ENCODE measurements around the gene RNF157. TPM values are rescaled to one million over a fixed set of nuclear protein-coding genes. Genes with fewer than 3 reads are reported as not detected.

The RNF157 gene
- total and polyA plus RNA-seq, 2 of the 13 experiments (the other 11 are each of a cell fraction or from before 2014, with no cell fraction given): 0.44 to 1.5 TPM

DNA sequence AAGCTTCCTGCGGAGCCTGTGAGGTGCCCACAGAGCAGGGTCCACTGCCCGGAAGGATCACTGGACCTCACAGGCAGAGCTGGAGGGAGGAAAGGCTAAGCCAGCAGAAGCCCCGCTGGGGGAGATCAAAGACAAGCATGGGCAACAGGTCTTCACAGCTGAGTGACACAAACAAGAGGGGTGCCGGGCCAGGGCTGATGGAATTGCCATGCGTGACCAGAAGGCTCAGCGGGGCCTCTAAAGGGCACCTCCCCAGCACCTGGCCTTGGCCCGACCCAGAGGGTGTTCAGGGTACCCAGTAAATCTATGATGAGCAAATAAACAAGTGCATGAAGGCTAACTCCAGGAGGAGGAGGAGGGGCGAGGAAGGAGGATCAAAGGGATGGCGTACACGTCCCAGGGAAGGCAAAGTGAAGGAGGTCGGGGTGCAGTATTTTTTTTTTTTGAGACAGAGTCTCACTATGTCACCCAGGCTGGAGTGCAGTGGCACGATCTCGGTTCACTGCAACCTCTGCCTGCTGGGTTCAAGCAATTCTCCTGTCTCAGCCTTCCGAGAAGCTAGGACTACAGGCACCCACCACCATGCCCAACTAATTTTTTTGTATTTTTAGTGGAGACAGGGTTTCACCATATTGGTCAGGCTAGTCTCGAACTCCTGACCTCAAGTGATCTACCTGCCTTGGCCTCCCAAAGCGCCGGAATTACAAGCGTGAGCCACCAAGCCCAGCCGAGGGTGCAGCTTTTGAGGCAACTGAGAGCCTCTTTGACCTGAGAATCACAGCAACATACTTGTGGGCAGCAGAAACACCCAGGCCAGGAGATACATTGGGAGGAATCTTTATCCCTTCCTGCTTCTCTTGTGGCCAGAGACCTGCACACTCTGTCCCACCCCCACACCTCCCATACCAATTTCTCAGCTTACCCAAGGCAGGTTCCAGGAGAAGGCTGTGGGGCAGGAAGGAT lies 120.6 kb downstream of the RNF157 start (continued):
- no peak for TF ChIP-seq NFAT5 (CRISPR knock-in tag; IDR thresholded peaks at IDR 0.05)
- TF ChIP-seq NFIB (CRISPR knock-in tag; IDR thresholded peaks at IDR 0.05; ENCODE audit: borderline replicate concordance): no peak
- peak; percentile 75; the same call in 1 of the 2 replicates for TF ChIP-seq ZNF263 (CRISPR knock-in tag; IDR thresholded peaks at IDR 0.05)
- no peak for TF ChIP-seq KAT7 (CRISPR knock-in tag; IDR thresholded peaks at IDR 0.05; ENCODE audit: borderline replicate concordance)
- TF ChIP-seq NFATC3 (CRISPR knock-in tag; IDR thresholded peaks at IDR 0.05): no peak
- TF ChIP-seq HNRNPUL1 (IDR thresholded peaks at IDR 0.05; ENCODE audit: low read depth, low read length): no peak
- TF ChIP-seq MTA3 (CRISPR knock-in tag; IDR thresholded peaks at IDR 0.05): no peak
- TF ChIP-seq STAG1 (CRISPR knock-in tag; IDR thresholded peaks at IDR 0.05): peak; percentile 24; the same call in 1 of the 2 replicates
- no peak for TF ChIP-seq ZNF34 (CRISPR knock-in tag; IDR thresholded peaks at IDR 0.05; ENCODE audit: borderline replicate concordance)
- no peak for TF ChIP-seq KLF11 (CRISPR knock-in tag; IDR thresholded peaks at IDR 0.05)
- no peak for TF ChIP-seq SP4 (CRISPR knock-in tag; IDR thresholded peaks at IDR 0.05)
- TF ChIP-seq ELF3 (CRISPR knock-in tag; IDR thresholded peaks at IDR 0.05): peak; percentile 38; the same call in 1 of the 2 replicates
- TF ChIP-seq ZNF577 (CRISPR knock-in tag; IDR thresholded peaks at IDR 0.05; ENCODE audit: borderline replicate concordance, low read depth): no peak
- TF ChIP-seq TCF12 (IDR thresholded peaks at IDR 0.05): no peak
- 0 out of 2 replicates have a peak, but pooled peaks have one; percentile 18 for TF ChIP-seq TCF12 (CRISPR knock-in tag; IDR thresholded peaks at IDR 0.05)
- no peak for TF ChIP-seq MAFG (CRISPR knock-in tag; IDR thresholded peaks at IDR 0.05)
- no peak; the same call in 1 of the 2 replicates for TF ChIP-seq YEATS4 (CRISPR knock-in tag; IDR thresholded peaks at IDR 0.05; ENCODE audit: borderline replicate concordance)
- no peak for TF ChIP-seq ZNF382 (CRISPR knock-in tag; IDR thresholded peaks at IDR 0.05; ENCODE audit: borderline replicate concordance)
- TF ChIP-seq ZBTB37 (CRISPR knock-in tag; IDR thresholded peaks at IDR 0.05): no peak
